NCI-H2196 treated with DMSO at 0.1 percent for 48 hours (cell line): ENCODE data around the gene CR2.
A peak's percentile ranks its signal among the peaks of the same experiment; 100 is the strongest.
"Not testable (repeated sequence)": the region's sequence is repeated elsewhere in the genome, so short reads cannot be mapped to it uniquely, and the experiment has no call there.

Experiments
- DNase-seq: peaks from one replicate; lab custom pipeline; 2025; ENCODE audit not compliant: unreplicated experiment; lab: John Stamatoyannopoulos, UW

CR2 gene

DNA sequence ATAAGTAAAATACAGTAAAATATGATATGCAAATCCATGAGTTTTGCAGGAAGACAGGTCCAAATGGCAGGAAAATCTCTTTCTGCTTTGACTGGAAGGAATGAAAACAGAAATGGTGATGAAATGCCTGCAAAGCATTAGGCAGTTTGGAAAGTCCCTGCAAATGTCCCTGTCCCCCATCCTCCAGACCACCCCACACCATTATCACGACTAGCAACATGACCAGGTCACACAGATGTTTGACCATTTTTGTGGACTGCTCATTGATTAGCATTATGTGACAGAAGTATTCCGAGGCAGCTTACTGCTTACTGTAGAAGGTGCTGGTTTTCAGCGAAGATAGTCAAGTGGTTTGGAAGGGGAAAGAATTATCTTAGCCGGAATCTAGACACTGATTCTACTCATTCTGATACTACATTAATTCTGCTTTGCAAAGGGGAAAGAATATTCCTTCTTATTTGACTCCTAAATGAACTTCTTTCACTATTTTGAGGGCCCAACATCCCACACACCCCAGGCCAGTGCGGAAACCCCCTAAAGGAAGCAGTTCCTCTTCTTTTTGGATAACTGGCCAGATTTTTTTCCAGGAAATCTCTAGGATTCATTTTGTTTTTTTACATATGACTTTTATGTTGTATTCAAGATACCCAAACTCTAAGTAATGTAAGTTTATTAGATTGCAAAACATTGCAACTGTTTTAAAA, 9.5 kb upstream of the CR2 start:
- DNase-seq: no peak

GRCh38 chr1:207453710-207454045, 450 bp upstream of the CR2 start:
- DNase-seq: no peak

DNA sequence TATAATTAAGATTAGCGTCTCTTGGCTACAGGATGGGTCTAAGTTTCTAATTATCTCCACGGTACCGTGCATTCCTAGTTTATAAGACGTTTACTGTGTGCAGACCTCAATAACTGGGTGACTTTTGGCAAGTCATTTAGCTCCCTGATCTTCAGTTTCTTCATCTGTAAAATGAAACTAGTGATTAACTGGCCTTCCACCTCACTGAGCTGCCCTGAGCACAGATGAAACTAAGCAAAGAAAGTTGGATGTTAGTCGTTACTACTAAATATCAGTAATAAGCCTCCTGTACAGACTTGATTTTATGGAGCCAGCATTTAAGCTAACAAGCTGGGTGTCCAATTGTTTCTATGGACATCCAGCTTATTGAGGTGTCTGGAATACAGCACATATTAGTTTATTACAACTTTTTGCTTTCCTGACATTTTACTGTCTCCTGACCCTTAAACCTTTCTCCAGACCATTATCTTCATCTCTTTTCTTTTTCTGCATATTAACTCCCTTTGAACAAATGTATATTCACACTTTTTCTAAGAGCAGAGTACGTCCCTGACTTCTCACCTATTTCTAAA, 1.1 kb downstream of the CR2 start:
- DNase-seq: no peak

GRCh38 chr1:207458414-207458813, 4.3 kb downstream of the CR2 start:
- DNase-seq: no peak

- no peak for DNase-seq
These were observed 4.9 kb downstream of the CR2 start for GRCh38 chr1:207459008-207459407.

- DNase-seq: no peak
These were observed 7.5 kb downstream of the CR2 start for GRCh38 chr1:207461649-207462048.

- DNase-seq: no peak
These were observed 8.4 kb downstream of the CR2 start for GRCh38 chr1:207462535-207462934.

- no peak for DNase-seq
These were observed 8.9 kb downstream of the CR2 start for GRCh38 chr1:207463021-207463420.

DNA sequence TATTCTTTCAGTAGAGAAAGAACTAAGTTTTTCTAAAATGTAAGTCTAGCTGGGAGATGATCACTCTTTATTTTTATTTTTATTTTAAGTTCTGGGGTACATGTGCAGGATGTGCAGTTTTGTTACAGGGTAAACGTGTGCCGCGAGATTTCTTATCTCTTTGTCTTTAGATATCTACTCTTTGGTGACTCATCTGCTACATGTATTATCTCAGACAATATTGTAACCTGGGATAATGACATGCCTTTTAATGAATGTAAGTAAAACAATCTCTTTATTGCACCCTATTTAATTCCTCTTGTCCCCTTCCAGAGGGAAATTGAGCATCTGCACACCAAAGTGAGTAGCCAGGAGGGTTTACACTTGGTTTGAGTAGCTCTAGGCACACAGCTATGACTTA, 9.4 kb downstream of the CR2 start:
- no peak for DNase-seq

DNA sequence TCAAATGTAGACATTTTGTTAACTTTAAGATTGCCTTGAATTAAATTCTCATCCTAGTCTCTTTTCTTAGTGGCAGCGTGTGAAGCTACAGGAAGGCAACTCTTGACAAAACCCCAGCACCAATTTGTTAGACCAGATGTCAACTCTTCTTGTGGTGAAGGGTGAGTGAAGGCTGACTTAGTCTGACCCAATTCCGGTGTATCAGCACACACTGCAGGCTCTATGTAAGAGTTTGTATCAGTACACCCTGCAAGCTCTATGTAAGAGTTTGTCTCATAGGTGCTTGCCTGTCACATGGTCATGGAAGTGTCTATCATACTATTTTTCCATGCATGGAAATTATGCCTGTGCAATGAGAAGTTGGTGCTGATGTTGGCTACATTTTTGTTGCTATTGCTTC, 16.8 kb downstream of the CR2 start:
- no peak for DNase-seq

DNA sequence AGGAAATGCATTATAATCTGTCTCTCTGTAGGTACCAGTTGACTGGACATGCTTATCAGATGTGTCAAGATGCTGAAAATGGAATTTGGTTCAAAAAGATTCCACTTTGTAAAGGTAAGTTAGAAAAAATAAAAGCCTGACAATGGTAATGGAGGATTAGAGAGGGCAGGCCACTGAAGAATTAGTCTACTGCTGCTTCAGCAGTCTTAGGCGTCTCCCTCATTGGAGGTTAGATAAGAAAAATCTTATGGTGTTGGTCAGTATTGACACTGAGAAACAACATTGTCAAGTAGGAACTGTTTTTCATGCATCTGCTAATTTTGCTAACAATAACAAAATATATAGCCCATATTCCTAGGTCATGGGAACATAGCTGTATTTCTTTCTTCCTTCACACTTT, 20.1 kb downstream of the CR2 start:
- DNase-seq: no peak

- no peak for DNase-seq
These were observed 32.1 kb downstream of the CR2 start for GRCh38 chr1:207486198-207486597.

GRCh38 chr1:207487636-207488035, 33.5 kb downstream of the CR2 start:
- no peak for DNase-seq

DNA sequence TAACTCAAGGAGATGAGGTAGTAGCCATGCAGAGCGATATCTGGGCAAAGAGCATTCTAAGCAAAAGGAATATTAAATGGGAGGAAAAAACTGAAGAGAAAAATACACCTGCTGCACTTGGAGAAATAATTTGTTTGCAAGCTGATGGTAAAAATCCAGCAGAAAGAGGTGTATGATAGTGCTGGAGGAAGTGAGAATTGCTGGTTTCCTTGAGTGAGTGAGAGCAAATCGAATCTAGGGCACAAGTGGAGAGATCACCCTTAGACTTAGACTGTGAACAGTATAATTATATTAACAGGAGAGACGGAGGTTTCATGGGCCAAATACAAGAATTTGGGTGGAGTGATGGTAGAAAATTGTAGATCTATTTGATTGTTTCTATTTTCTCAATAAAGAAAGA, 39.1 kb downstream of the CR2 start:
- DNase-seq: no peak

GRCh38 chr1:207494171-207494570, 40.0 kb downstream of the CR2 start:
- no peak for DNase-seq

DNA sequence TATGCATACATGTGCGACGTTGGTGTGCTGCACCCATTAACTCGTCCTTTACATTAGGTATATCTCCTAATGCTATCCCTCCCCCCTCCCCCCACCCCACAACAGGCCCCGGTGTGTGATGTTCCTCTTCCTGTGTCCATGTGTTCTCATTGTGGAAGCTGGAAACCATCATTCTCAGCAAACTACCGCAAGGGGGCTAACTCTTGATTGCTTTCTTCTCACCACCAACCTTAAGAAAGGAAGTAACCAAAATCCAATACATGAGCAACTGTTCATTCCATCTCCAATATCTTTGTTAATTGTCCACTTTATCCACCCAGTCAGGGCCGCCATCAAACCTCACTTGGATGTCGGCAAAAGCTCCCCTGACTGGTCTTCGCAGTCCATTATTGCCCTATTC, 41.2 kb downstream of the CR2 start:
- not testable (repeated sequence) for DNase-seq

GRCh38 chr1:207495801-207496792, 42.0 kb downstream of the CR2 start, which contains the start of gene CR1:
CR1 (plus strand) TSS chr1:207496157; CDS start chr1:207496268, 111 bp downstream.
- no peak for DNase-seq

DNA sequence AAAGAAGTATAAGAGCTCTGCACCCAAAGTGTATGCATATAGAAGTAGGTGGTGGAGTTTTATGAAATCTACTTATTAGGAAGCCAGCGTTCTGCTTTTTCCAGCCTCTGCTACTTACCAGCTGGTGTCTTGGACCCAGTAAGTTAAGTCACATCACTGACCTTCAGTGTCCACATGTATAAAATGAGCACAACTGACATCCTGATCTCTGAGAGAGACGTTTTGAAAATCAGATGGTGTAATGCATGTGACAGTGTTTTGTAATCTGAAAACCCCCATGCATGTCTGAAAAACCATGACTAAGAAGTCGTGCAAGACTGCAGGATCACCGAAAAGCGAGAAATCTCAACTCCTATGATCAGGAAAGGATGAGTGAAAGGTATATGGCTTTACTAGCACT, 43.8 kb downstream of the CR2 start:
- DNase-seq: no peak

DNA sequence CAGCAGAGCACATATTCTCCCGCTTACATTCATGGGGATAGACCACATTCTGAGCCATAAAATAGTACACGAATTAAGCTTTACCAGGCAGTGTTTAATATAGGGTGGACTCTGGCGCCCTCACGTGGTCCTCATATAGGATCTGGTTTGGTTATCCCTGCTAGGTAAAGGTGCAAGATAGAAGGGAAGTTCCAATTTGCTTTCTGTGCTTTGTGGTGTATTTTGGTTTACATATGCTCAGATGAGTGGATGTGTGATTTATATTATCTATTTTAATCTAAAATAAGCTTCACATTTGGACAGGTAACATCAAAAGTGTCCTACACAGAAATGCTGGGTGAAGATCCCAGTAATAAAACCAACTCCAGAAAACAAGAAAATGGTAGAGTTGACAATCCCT, 45.4 kb downstream of the CR2 start:
- DNase-seq: peak; percentile 44

DNA sequence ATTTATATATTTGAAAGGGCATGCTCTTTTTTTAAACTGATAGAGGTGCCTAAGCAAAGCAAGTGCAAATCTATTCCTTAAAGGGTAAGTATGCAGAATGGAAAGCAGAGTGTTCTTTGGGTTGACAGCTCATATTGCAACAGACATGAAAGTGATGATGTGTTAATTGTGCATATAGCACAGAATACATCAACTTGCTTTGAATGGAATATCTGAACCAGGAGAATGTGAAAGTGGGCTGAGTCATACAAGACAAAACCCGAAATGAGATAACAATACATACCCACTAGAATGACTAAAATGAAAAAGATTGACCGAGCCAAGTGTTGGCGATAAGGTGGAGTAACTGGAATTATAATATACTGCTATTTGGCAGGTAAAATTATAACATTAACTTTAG, 46.2 kb downstream of the CR2 start:
- no peak for DNase-seq

GRCh38 chr1:207501071-207501470, 46.9 kb downstream of the CR2 start:
- DNase-seq: no peak

GRCh38 chr1:207502726-207503125, 48.6 kb downstream of the CR2 start:
- no peak for DNase-seq
